ENCODE measurements around the gene VSIG10.

- TF ChIP-seq CTCF (IDR thresholded peaks at IDR 0.05; ENCODE audit: low read depth, low read length) (no peak), EZH2phosphoT487 (IDR thresholded peaks at IDR 0.05; ENCODE audit: low read depth) (no peak)
Observed at GRCh38 chr12:118082161-118082560, 21.6 kb downstream of the VSIG10 start.

Data from OCI-LY3 (cell line).